Measurements from ENCODE around the gene SPECC1L.

DNA sequence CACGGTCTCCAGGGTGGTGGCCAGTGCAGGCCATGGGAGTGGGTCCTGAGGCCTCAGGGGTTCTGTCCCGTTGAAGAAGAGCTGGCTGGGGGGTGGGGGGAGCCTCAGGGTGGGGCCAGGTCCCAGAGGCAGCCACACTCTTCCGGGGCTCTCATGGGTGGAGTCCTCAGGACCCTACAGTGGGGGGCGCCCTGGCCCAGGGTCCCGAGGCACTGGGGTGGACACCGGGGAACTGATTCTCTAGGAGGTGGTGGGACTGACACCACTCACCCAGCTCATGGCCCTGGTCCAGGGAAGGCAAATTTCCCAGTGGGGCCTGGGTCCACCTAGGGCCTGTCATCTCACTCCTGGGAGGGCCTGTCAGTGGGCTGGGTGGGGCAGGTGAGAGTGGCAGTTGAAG, 38.5 kb upstream of the SPECC1L start:
- TF ChIP-seq, protein P1, sequence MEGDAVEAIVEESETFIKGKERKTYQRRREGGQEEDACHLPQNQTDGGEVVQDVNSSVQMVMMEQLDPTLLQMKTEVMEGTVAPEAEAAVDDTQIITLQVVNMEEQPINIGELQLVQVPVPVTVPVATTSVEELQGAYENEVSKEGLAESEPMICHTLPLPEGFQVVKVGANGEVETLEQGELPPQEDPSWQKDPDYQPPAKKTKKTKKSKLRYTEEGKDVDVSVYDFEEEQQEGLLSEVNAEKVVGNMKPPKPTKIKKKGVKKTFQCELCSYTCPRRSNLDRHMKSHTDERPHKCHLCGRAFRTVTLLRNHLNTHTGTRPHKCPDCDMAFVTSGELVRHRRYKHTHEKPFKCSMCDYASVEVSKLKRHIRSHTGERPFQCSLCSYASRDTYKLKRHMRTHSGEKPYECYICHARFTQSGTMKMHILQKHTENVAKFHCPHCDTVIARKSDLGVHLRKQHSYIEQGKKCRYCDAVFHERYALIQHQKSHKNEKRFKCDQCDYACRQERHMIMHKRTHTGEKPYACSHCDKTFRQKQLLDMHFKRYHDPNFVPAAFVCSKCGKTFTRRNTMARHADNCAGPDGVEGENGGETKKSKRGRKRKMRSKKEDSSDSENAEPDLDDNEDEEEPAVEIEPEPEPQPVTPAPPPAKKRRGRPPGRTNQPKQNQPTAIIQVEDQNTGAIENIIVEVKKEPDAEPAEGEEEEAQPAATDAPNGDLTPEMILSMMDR (IDR thresholded peaks at IDR 0.05) = no peak
- TF ChIP-seq POLR2A (IDR thresholded peaks at IDR 0.05) = no peak
- TF ChIP-seq POLR2AphosphoS5 (IDR thresholded peaks at IDR 0.05) = no peak

Data from prostate gland (tissue), 2 donors.